Glutamatergic neuron (in vitro differentiated cells): ENCODE measurements around the gene GALNT13. TPM values are rescaled to one million over a fixed set of nuclear protein-coding genes. Genes with fewer than 3 reads are reported as not detected.

Experiments used
- DNase-seq: peaks from one replicate; pipeline ENCODE4 v3.0.0; 2022
- H3K27ac Mint-ChIP-seq: one replicate; pipeline ENCODE4 v1.8.0; 2020; ENCODE audit warnings: mild to moderate bottlenecking, mixed read lengths, inconsistent platforms; ENCODE audit not compliant: unreplicated experiment
- H3K27me3 Mint-ChIP-seq: one replicate; pipeline ENCODE4 v1.8.0; 2020; ENCODE audit warnings: mild to moderate bottlenecking, moderate library complexity, mixed read lengths, inconsistent platforms; ENCODE audit not compliant: unreplicated experiment
- H3K36me3 Mint-ChIP-seq: one replicate; pipeline ENCODE4 v1.8.0; 2020; ENCODE audit warnings: mild to moderate bottlenecking, mixed read lengths, inconsistent platforms; ENCODE audit not compliant: unreplicated experiment
- H3K4me1 Mint-ChIP-seq: one replicate; pipeline ENCODE4 v1.8.0; 2020; ENCODE audit warnings: mild to moderate bottlenecking, low read depth, mixed read lengths, inconsistent platforms; ENCODE audit not compliant: unreplicated experiment
- H3K4me3 Mint-ChIP-seq: one replicate; pipeline ENCODE4 v1.8.0; 2020; ENCODE audit warnings: mild to moderate bottlenecking, mixed read lengths, inconsistent platforms; ENCODE audit not compliant: unreplicated experiment
- H3K9me3 Mint-ChIP-seq: one replicate; pipeline ENCODE4 v1.8.0; 2020; ENCODE audit warnings: mild to moderate bottlenecking, moderate library complexity, mixed read lengths, inconsistent platforms; ENCODE audit not compliant: unreplicated experiment
- CTCF ChIP-seq: fragments of 200-600 bp; sonication (generic); IDR thresholded peaks from one replicate; pipeline ENCODE4 v1.5.0; 2021; ENCODE audit not compliant: partially characterized antibody, unreplicated experiment
- total RNA-seq: library from RNA; stranded (reverse); fragmentation: NEBNext Ultra II Directional; extraction: Animal tissue kit (Norgen Biotek cat#: 25700); gene quantifications from one replicate; pipeline ENCODE4 v1.2.1, GENCODE V29; 2021; ENCODE audit not compliant: unreplicated experiment

GALNT13 gene
- total RNA-seq, 1 donor from 2014 or later, result 5.5 TPM

- Mint-ChIP-seq H3K9me3 (no peaks in the 10 kb centered on the region), H3K4me3 (no peak overlapping the region), H3K27me3 (no peaks in the 10 kb centered on the region), H3K36me3 (no peaks in the 10 kb centered on the region), H3K4me1 (peaks cover 4% of the 10 kb centered on the region), H3K27ac (no peak overlapping the region)
- DNase-seq, result no peak
- no peak for TF ChIP-seq CTCF
These were observed 335.7 kb downstream of the GALNT13 start for GRCh38 chr2:154207288-154208047.

- no peaks in the 10 kb centered on the region for H3K9me3 Mint-ChIP-seq
- H3K4me1 Mint-ChIP-seq, result no peaks in the 10 kb centered on the region
- DNase-seq, result no peak
- H3K4me3 Mint-ChIP-seq, result no peak overlapping the region
- no peaks in the 10 kb centered on the region for H3K27me3 Mint-ChIP-seq
- H3K27ac Mint-ChIP-seq, result no peak overlapping the region
- no peak for TF ChIP-seq CTCF
- H3K36me3 Mint-ChIP-seq, result no peaks in the 10 kb centered on the region
These were observed 352.0 kb downstream of the GALNT13 start for GRCh38 chr2:154223726-154224125.

GRCh38 chr2:154226931-154227330 is 355.2 kb downstream of the GALNT13 start:
- no peak for DNase-seq
- Mint-ChIP-seq H3K9me3 (no peaks in the 10 kb centered on the region), H3K4me3 (no peak overlapping the region), H3K36me3 (no peaks in the 10 kb centered on the region), H3K27me3 (no peaks in the 10 kb centered on the region), H3K4me1 (no peaks in the 10 kb centered on the region), H3K27ac (no peak overlapping the region)
- no peak for TF ChIP-seq CTCF

GRCh38 chr2:154228566-154229280 is 357.0 kb downstream of the GALNT13 start:
- H3K27me3 Mint-ChIP-seq, result no peaks in the 10 kb centered on the region
- H3K27ac Mint-ChIP-seq, result no peak overlapping the region
- TF ChIP-seq CTCF, result no peak
- no peaks in the 10 kb centered on the region for H3K9me3 Mint-ChIP-seq
- no peaks in the 10 kb centered on the region for H3K4me1 Mint-ChIP-seq
- no peak for DNase-seq
- no peak overlapping the region for H3K4me3 Mint-ChIP-seq
- H3K36me3 Mint-ChIP-seq, result no peaks in the 10 kb centered on the region

- H3K4me1 Mint-ChIP-seq, result no peaks in the 10 kb centered on the region
- no peak for DNase-seq
- H3K9me3 Mint-ChIP-seq, result no peaks in the 10 kb centered on the region
- no peak overlapping the region for H3K27ac Mint-ChIP-seq
- H3K27me3 Mint-ChIP-seq, result no peaks in the 10 kb centered on the region
- H3K4me3 Mint-ChIP-seq, result no peak overlapping the region
- TF ChIP-seq CTCF, result no peak
- no peaks in the 10 kb centered on the region for H3K36me3 Mint-ChIP-seq
These were observed 358.2 kb downstream of the GALNT13 start for GRCh38 chr2:154229966-154230365.
